Peyer's patch (tissue), 4 donors: ENCODE measurements around the gene AP5S1.

Source experiments
- CTCF ChIP-seq, 6 experiments: fragments of 450-650 bp in 4 of 6; fragments of 200-600 bp in 2 of 6; sonication (generic) in 1 of 6; IDR thresholded peaks; one replicate each; pipeline ENCODE4 v1.5.1; 2017 to 2019; ENCODE audit warnings: antibody characterized with exemption in 6 of 6, mild to moderate bottlenecking in 3 of 6, moderate library complexity in 1 of 6
- POLR2A ChIP-seq, 2 donors: fragments of 450-650 bp; IDR thresholded peaks; one replicate each; pipeline ENCODE4 v1.5.1; 2017; ENCODE audit warnings: antibody characterized with exemption in 2 of 2, mild to moderate bottlenecking in 2 of 2, moderate library complexity in 2 of 2

- no peak for TF ChIP-seq CTCF (IDR thresholded peaks at IDR 0.05)
- no peak for TF ChIP-seq POLR2A (IDR thresholded peaks at IDR 0.05)
These were observed 38.3 kb downstream of the AP5S1 start for GRCh38 chr20:3858689-3859088.
